H4 (cell line): ENCODE results near the gene COX5A. TPM values are rescaled to one million over a fixed set of nuclear protein-coding genes. Genes with fewer than 3 reads are reported as not detected.
"Not testable (repeated sequence)": the region's sequence is repeated elsewhere in the genome, so short reads cannot be mapped to it uniquely, and the experiment has no call there.

Experiments
- DNase-seq: peaks from one replicate; pipeline ENCODE4 v3.0.0-alpha.2; 2015; ENCODE audit warnings: low spot score
- total RNA-seq: library from RNA; depleted of rRNA; stranded (reverse); fragments of >200 nt; shearing (Covaris generic); gene quantifications from 2 replicates; pipeline ENCODE4 v1.2.3, GENCODE V29; 2014

Gene COX5A
- total RNA-seq, 1 experiment from 2014 or later: 160 TPM

DNA sequence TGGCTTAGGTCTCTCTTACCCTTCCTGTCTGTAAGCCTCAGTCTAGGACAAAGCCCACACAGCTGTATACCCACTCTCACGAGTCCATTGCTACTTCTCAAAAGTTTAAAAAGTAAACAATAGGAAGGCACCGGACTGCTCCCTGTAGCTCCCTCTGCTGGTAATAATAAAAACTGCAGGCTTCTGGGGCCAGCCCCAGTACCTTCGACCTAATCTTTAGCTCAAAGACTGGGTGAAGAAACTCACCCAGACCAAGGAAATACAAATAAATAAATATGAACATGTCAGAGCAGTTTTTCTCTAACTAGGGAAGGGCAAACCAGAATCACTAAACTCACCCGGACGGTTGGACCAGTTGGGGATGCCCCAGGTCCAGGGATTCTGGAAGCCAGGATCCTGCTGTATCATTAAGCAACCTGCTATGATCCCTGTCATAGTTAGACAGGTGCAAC lies 36.2 kb downstream of the COX5A start:
- no peak for DNase-seq

DNA sequence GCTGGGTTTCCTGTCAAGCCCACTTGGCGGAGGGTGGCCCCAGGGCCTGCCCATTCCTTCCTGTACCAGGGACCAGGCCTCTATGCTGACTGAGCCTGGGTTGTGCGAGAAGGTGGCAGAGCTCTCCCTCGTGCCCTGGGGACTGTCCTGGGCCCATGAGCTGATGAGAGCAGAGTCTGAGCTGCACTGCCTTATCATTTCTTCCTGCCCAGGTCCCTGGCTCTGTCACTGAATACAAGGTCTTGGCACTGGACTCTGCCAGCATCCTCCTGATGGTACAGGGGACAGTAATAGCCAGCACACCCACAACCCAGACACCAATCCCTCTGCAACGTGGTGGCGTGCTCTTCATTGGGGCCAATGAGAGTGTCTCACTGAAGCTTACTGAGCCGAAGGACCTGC lies 40.6 kb downstream of the COX5A start:
- no peak for DNase-seq

GRCh38 chr15:74896316-74896715 lies 41.6 kb downstream of the COX5A start:
- no peak for DNase-seq

DNA sequence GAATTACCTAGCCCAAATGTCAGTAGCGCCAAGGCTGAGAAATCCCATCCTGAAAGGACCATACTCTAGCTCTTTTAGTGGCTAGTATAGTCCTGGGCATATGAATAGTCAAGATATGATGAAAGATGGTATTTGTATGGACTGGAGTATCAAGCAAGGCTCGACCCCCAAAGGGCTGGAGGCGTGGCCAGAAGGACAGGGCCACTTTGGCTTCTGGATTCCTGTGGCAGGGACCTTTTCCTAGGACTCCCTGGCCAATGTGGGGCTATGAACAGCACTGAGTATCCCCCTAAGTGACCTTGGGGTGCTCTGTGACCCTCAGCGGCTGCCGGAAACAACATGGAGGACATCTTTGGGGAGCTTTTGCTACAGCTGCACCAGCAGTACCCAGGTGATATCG lies 42.0 kb downstream of the COX5A start:
- DNase-seq: no peak

GRCh38 chr15:74894383-74894782 lies 43.5 kb downstream of the COX5A start:
- DNase-seq: not testable (repeated sequence)

DNA sequence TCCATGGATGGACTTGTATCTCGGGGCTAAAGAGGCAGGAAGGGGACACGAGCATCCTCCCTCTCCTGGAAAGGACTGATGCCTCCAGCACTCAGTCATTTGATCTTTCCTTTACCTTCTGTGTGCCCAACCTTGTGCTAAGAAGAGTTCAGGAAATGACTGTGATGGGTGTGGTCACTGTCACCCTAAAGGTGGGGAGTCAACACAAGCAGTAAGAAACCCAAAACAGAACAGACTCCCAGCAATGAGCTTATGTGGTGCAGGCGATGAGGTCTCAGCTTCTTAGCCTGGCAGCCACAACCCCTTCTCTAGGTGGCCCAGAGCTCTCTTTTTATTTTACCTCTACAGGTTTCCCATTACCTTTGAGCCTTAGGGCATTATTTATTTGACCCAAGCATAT lies 44.2 kb downstream of the COX5A start:
- DNase-seq: no peak

- DNase-seq: no peak
These were observed 44.9 kb downstream of the COX5A start for GRCh38 chr15:74892931-74893330.

DNA sequence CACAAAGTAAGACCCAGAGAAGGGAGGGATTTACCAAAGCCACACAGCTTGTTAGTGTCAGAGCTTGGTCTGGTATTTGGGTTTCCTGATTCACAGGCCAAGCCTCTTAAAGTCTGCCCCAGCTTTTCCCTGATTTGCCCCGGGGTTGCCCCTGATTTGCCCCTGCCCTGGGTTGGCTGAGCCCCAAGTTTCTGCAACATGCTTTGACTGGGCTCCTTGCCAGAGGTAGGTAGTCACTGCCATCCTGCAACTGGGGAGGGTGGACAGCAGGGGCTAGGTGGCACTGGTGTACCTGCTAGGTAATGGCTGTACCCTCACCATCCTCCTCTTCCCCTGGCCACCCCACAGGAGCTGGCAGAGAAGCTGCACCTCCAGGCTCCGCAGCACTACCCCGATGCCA lies 45.6 kb downstream of the COX5A start:
- DNase-seq: no peak

- no peak for DNase-seq
These were observed 46.4 kb downstream of the COX5A start for GRCh38 chr15:74891469-74891868.

- no peak for DNase-seq
These were observed 47.3 kb downstream of the COX5A start for GRCh38 chr15:74890665-74890960.

- DNase-seq: peak; percentile 60
These were observed 47.8 kb downstream of the COX5A start, which contains the start of gene MPI for GRCh38 chr15:74889883-74890664. TSS of gene MPI (plus strand) at chr15:74890042. CDS start at chr15:74890074, 32 bp downstream.

DNA sequence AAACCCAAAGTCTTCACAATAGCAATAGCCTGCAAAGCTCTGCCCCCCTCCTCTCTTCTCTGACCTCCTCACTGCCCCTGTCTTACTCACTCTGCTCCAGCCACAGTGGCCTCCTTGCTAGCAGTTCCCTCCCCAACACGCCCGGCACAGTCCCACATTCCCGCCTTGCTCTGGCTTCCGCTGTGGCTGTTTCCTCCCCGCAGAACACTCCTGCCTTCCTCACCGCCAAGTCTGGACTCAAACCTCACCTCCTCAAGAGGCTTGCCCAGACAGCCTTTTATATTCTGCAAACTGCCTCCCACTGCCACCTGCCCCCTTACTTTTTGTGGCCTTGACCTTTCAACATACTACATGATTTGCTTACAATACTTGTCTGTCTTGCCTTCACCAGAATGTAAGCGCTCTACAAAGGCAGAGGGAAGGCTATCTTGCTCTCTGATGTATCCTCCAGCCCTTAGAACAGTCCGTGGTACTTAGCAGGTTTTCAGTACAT lies 48.4 kb downstream of the COX5A start:
- DNase-seq: no peak

DNA sequence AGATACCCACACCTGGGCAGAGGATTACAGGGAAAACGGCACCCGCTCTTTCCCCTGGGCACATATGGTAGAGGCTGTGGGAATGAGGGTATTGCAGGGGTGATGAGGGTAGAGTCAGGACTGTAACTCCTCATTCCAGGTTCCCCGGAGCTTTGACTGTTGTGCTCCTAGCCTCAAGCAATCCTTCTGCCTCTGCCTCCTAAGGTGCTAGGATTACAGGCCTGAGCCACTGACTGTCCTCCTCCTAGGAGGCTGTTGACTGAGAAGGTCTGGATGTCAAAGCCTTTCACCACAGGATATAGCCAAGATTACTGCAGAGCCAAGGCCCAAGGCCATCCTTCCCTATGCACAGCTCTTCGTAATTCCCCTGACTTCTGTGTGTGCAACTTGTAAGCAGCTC lies 49.2 kb downstream of the COX5A start:
- DNase-seq: no peak

DNA sequence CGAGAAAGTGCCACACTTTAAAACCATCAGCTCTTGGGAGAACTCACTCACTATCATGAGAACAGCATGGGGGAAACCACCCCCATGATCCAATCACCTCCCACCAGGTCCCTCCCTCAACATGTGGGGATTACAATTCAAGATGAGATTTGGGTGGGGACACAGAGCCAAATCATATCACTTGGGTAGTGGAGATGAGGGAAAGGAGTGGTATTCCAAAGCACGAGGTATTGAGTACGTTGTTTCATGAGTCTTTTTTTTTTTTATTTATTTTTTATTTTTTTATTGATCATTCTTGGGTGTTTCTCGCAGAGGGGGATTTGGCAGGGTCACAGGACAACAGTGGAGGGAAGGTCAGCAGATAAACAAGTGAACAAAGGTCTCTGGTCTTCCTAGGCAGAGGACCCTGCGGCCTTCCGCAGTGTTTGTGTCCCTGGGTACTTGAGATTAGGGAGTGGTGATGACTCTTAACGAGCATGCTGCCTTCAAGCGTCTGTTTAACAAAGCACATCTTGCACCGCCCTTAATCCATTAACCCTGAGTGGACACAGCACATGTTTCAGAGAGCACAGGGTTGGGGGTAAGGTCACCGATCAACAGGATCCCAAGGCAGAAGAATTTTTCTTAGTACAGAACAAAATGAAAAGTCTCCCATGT lies 50.2 kb downstream of the COX5A start:
- not testable (repeated sequence) for DNase-seq

DNA sequence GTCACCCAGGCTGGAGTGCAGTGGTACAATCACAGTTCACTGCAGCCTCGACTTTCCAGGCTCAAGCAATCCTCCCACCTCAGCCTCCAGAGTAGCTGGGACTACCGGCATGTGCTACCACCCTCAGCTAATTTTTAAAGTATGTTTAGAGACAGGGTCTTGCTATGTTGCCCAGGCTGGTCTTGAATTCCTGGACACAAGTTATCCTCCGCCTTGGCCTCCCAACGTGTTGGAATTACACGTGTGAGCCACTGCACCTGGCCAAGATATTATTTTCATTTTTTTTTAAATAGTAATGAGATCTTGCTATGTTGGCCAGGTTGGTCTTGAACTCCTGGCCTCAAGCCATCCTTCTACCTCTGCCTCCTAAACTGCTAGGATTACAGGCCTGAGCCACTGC lies 52.4 kb downstream of the COX5A start:
- no peak for DNase-seq

DNA sequence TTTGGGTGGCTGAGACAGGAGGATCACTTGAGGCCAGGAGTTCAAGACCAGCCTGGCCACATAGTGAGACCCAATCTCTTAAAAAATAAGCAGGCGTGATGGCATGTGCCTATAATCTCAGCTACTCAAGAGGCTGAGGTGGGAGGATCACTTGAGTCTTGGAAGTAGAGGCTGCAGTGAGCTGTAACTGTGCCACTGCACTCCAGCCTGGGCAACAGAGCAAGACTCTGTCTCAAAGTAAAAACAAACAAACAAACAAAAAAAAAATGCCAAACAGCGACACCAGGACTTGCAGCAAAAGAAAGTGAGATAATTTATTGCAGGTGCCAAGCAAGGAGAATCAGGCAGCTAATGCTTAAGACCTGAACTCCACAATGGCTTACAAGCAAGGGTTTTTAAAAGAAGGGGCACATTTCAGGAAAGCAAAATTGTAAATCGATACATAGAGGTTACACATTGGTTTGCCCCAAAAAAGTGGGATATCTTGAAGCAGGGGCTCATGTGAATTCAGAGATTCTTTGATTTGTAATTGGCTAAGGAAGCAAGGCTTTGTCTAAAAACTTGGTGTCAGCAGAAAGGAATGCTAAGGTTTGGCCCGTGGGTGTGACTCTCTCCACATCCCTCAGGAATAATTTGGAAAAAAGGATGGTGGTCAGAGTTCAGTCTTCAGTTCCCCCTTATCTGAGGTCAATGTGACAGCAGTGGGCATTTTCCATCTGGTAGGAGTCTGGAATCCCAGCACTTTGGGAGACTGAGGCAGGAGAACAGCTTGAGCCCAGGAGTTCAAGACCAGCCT lies 53.2 kb downstream of the COX5A start:
- no peak for DNase-seq

DNA sequence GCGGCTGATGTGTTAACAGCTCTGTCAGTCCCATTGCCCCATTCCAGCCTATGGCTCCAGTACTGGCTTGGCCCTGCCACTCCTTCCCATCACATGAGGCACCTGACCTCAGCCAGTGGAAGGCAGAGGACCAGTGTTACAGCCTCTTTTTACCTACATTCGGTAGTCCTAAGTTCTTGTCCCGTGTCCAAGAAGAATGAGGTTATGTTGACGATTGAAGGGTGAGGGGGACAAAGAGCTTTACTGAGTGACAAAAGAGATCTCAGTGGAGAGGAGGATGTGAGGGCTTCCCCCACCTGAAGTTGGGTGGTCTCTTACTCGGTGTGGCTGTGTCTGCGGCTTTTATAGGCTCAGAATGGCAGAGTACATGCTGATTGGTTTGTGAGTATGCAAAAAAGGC lies 55.3 kb downstream of the COX5A start:
- DNase-seq: no peak

GRCh38 chr15:74878273-74878672 lies 59.6 kb downstream of the COX5A start:
- no peak for DNase-seq

DNA sequence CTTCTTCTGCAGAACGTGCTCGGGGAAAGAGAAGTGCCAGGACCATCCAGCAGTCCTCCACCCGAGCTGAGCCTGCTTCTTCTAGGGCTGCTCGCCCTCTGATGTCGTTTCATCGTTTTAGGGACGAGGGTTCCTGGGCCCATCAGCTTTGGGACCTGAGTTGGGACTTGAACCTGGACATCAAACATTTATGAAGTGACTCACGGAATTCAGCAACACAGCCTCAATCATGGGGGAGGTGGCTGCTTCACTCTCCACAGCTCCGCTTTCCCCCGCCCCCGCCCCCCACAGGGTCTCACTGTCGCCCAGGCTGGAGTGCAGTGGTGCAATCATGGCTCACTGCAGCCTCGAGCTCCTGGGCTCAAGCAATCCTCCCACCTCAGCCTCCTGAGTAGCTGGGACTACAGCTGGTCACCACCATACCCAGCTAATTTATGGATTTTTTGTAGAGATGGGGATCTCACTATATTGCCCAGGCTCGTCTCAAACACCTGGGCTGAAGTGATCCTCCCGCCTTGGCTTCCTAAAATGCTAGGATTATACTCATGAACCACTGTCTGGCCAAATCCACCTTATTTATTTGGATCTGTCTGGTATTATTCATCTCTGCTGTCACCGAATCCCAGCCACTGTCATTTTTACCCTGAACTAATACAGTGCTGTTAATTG lies 64.0 kb downstream of the COX5A start:
- DNase-seq: no peak

DNA sequence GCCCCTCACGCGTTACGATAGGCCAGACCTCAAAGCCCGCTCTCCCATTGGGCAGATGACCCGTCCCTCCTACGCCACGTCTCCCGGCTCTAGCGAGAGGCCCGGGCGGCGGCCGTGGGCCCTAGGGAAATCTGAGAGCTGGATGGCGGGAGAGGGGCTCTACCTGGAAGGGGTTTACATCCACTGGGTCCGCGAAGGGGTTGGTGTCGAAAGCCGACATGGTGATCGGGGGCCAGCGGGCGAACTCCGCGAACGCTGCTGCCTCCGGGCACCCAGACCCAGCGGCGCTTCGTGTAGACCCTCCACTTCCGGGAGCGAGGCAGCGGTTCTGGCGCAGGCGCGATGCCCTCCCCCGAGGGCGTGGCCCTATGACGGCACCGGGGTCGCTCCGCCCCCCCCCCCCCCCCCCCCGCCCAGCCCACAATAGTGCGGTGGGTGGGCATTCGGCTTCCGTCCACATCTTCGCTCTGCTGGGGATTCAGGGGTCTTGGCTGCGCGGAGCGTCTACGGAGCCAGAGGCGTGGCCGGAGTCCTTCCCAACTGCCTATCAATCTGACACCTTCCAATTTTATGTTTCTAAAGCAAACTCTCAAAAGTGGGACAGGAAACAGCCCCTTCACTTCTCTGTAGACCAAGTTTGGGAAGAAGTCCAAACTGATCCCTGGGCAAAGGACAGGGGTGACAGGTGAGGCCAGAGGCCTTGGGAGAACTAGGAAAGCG lies 64.7 kb downstream of the COX5A start, which contains the start of gene SCAMP2:
SCAMP2 (minus strand) TSS at position 330 of the 720 bp plus-strand sequence; CDS start at position 220, 110 bp downstream.
- peak; percentile 94 for DNase-seq

DNA sequence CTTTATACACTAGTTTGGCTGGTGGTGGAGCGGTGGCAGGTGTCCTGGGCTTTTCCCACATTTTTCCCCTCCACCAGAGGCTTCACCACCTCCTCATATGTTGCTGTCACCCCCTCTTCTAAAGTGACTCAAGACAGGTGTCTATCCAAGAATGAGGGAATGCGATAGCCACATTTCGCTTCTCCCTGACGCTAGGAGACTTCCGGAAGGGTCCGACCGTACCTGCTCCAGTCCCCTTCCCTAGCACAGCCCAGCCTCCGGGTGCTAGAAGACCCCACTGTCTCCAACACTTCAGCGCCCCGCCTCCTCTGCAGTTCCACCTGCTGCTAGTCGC lies 65.2 kb downstream of the COX5A start:
- no peak for DNase-seq
